CD14-positive monocyte (primary cell): ENCODE results near the gene APBA2. TPM values are rescaled to one million over a fixed set of nuclear protein-coding genes. Genes with fewer than 3 reads are reported as not detected.

Source experiments
- DNase-seq, 3 donors: peaks; one replicate each; pipeline ENCODE4 v3.0.0-alpha.2; 2011 to 2022
- H2AFZ ChIP-seq: 2 replicates; pipeline ENCODE4 v1.6.0; 2012; ENCODE audit warnings: mild to moderate bottlenecking, low read depth, low read length, inconsistent platforms; ENCODE audit not compliant: insufficient read depth, poor library complexity, severe bottlenecking
- H3K27ac ChIP-seq, 2 donors: 1 replicate in 1 of 2; 2 replicates in 1 of 2; pipeline ENCODE4 v1.5.1; 2012 to 2013; ENCODE audit warnings: low read length in 2 of 2, control low read depth in 1 of 2, inconsistent platforms in 1 of 2, low read depth in 1 of 2, mild to moderate bottlenecking in 1 of 2
- H3K27me3 ChIP-seq, 2 donors: one replicate each; pipeline versions ENCODE4 v1.6.0 to v1.6.1; 2011 to 2013; ENCODE audit warnings: low read length in 2 of 2; ENCODE audit not compliant: control insufficient read depth in 2 of 2, insufficient read depth in 2 of 2
- H3K36me3 ChIP-seq, 2 donors: replicated peaks in 1 of 2; 1 replicate in 1 of 2; 2 replicates in 1 of 2; pipeline versions ENCODE4 v1.5.1 to v1.6.1; 2012 to 2013; ENCODE audit warnings: low read length in 2 of 2, control low read depth in 1 of 2, inconsistent platforms in 1 of 2, mild to moderate bottlenecking in 1 of 2; ENCODE audit not compliant: insufficient read depth in 2 of 2, control insufficient read depth in 1 of 2
- H3K4me1 ChIP-seq, 2 donors: 1 replicate in 1 of 2; 2 replicates in 1 of 2; pipeline versions ENCODE4 v1.5.1 to v1.6.1; 2012 to 2013; ENCODE audit warnings: low read length in 2 of 2, control low read depth in 1 of 2, inconsistent platforms in 1 of 2, mild to moderate bottlenecking in 1 of 2, moderate library complexity in 1 of 2; ENCODE audit not compliant: insufficient read depth in 2 of 2, control insufficient read depth in 1 of 2
- H3K4me2 ChIP-seq: replicated peaks from 2 replicates; pipeline ENCODE3; 2012; ENCODE audit warnings: low read length, moderate library complexity, mild to moderate bottlenecking; ENCODE audit not compliant: poor library complexity, severe bottlenecking; ENCODE audit errors: extremely low read depth
- H3K4me3 ChIP-seq, 3 experiments: fragments of 200-600 bp in 1 of 3; sonication (generic) in 1 of 3; replicated peaks in 1 of 3; 1 replicate in 2 of 3; 2 replicates in 1 of 3; pipeline ENCODE4 v1.5.1; 2011 to 2013; ENCODE audit warnings: low read length in 3 of 3, mild to moderate bottlenecking in 3 of 3, control low read depth in 2 of 3, low read depth in 2 of 3, inconsistent platforms in 1 of 3, moderate library complexity in 1 of 3
- H3K79me2 ChIP-seq: 2 replicates; pipeline ENCODE4 v1.6.0; 2012; ENCODE audit warnings: mild to moderate bottlenecking, control low read depth, inconsistent platforms, low read length, moderate library complexity; ENCODE audit not compliant: insufficient read depth
- H3K9ac ChIP-seq: 2 replicates; pipeline ENCODE4 v1.6.0; 2017; ENCODE audit warnings: low read length, mild to moderate bottlenecking; ENCODE audit not compliant: insufficient read depth, poor library complexity, severe bottlenecking
- H3K9me3 ChIP-seq, 2 donors: replicated peaks in 1 of 2; 1 replicate in 1 of 2; 2 replicates in 1 of 2; pipeline versions ENCODE4 v1.5.1 to v1.6.1; 2012 to 2013; ENCODE audit warnings: low read length in 2 of 2, control low read depth in 1 of 2; ENCODE audit not compliant: control insufficient read depth in 1 of 2, insufficient read depth in 1 of 2
- H4K20me1 ChIP-seq: 2 replicates; pipeline ENCODE4 v1.6.0; 2012; ENCODE audit warnings: mild to moderate bottlenecking, low read length, control low read depth, moderate library complexity; ENCODE audit not compliant: insufficient read depth
- H3K27ac Mint-ChIP-seq, 7 donors: one replicate each; pipeline ENCODE4 v1.8.0; 2020; ENCODE audit warnings: mild to moderate bottlenecking in 7 of 7, mixed read lengths in 7 of 7, moderate library complexity in 6 of 7, inconsistent platforms in 2 of 7
- H3K27me3 Mint-ChIP-seq, 3 donors: one replicate each; pipeline ENCODE4 v1.8.0; 2021 to 2022; ENCODE audit warnings: low read depth in 3 of 3, mild to moderate bottlenecking in 3 of 3, mixed read lengths in 3 of 3, moderate library complexity in 3 of 3, inconsistent platforms in 1 of 3
- H3K36me3 Mint-ChIP-seq, 2 donors: one replicate each; pipeline ENCODE4 v1.8.0; 2020; ENCODE audit warnings: mixed read lengths in 2 of 2, inconsistent platforms in 1 of 2, mild to moderate bottlenecking in 1 of 2
- H3K4me1 Mint-ChIP-seq: one replicate; pipeline ENCODE4 v1.8.0; 2020; ENCODE audit warnings: mild to moderate bottlenecking, mixed read lengths
- H3K4me3 Mint-ChIP-seq, 2 donors: one replicate each; pipeline ENCODE4 v1.8.0; 2020; ENCODE audit warnings: mild to moderate bottlenecking in 2 of 2, mixed read lengths in 2 of 2, moderate library complexity in 1 of 2
- H3K9me3 Mint-ChIP-seq, 7 donors: one replicate each; pipeline ENCODE4 v1.8.0; 2020 to 2022; ENCODE audit warnings: mixed read lengths in 7 of 7, mild to moderate bottlenecking in 6 of 7, moderate library complexity in 6 of 7, inconsistent platforms in 2 of 7
- WGBS: methylation state at CpG from one replicate; pipeline ENCODE4 v1.1.5; 2013; ENCODE audit warnings: missing lambda C conversion rate; ENCODE audit not compliant: insufficient coverage; 5-methylcytosine and 5-hydroxymethylcytosine counted together
- intact Hi-C, 2 donors: fragments of 100-400 bp; cut with micrococcal nuclease; formaldehyde crosslinking; loops; one replicate each; pipeline versions ENCODE4 v1.15.0 to v1.15.1; 2023
- polyA plus RNA-seq, 3 donors: library from polyadenylated mRNA; depleted of rRNA in 1 of 3; unstranded in 2 of 3; stranded (reverse) in 1 of 3; fragments of 300-500 nt in 2 of 3; fragments of >200 nt in 1 of 3; fragmentation: Illumina TruSeq in 2 of 3; gene quantifications; 1 replicate in 2 of 3; 2 replicates in 1 of 3; pipeline ENCODE4 v1.2.3, GENCODE V29; 2012 to 2021
- TF ChIP-seq, protein P1 (sequence below): fragments of 200-600 bp; IDR thresholded peaks from one replicate; pipeline ENCODE4 v1.8.0; 2022; ENCODE audit warnings: antibody characterized with exemption, mild to moderate bottlenecking

APBA2 gene
- polyA plus RNA-seq, 3 donors: 0.30 TPM; not detected in 2

DNA sequence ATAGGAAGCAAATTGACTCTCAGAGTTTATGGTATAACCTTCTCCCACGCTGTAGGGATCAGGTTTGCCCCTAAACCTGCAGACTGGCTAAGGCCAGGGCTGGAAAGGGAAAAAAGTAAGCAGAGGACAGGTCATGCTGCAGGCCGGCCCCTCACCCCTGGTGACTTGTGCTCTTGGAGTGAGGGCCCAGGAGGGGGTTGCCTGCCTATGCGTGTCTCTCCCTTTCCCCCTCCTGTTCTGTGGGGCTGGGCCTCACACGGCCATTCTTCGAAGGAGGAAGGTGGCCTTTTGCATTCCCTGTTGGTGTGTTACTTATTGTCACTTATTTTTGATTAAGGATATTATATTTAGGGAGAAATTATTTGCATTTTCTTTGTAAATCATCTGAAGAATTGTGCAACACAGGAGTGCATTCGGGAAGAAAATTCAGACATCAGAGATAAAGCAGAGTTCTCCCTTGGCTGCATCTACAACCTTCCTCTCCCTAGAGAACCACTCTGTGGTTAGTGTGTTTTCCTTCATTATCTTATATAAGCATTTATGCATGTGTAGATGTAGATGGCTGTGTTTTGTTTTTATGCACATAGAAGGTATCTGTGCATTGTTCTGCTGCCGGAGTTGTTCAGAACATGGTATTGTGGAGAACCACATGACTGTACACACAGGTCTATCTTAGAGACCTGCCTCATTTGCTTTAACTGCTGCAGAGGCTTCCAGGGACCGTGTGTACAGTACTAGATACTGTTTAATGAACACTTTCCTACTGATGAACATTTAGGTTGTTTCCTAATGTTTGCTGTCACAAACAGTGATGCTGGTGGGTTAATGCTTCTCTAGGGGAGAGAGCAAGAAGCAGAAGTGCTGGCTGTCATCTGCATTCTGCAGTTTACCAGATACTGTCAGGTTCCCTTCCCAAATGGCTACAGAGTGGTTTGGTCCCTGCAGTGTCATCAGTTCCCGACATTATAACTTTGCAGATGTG, 133.5 kb downstream of the APBA2 start:
- no peaks in the 10 kb centered on the region for H3K36me3 Mint-ChIP-seq
- Histone ChIP-seq H3K9ac (no peak overlapping the region), H3K4me1 (no peaks in the 10 kb centered on the region), H3K36me3 (no peaks in the 10 kb centered on the region), H3K4me2 (no peak overlapping the region), H2AFZ (no peak overlapping the region), H4K20me1 (no peaks in the 10 kb centered on the region), H3K9me3 (no peaks in the 10 kb centered on the region), H3K79me2 (no peaks in the 10 kb centered on the region), H3K27me3 (no peaks in the 10 kb centered on the region), H3K4me3 (no peak overlapping the region), H3K27ac (no peak overlapping the region)
- TF ChIP-seq, protein P1, sequence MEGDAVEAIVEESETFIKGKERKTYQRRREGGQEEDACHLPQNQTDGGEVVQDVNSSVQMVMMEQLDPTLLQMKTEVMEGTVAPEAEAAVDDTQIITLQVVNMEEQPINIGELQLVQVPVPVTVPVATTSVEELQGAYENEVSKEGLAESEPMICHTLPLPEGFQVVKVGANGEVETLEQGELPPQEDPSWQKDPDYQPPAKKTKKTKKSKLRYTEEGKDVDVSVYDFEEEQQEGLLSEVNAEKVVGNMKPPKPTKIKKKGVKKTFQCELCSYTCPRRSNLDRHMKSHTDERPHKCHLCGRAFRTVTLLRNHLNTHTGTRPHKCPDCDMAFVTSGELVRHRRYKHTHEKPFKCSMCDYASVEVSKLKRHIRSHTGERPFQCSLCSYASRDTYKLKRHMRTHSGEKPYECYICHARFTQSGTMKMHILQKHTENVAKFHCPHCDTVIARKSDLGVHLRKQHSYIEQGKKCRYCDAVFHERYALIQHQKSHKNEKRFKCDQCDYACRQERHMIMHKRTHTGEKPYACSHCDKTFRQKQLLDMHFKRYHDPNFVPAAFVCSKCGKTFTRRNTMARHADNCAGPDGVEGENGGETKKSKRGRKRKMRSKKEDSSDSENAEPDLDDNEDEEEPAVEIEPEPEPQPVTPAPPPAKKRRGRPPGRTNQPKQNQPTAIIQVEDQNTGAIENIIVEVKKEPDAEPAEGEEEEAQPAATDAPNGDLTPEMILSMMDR: no peak
- no peaks in the 10 kb centered on the region for H3K4me1 Mint-ChIP-seq
- H3K9me3 Mint-ChIP-seq: peaks cover 0 to 4% (median 0%) of the 10 kb centered on the region in 7 donors
- H3K4me3 Mint-ChIP-seq: no peak overlapping the region
- DNase-seq: no peak
- intact Hi-C loops: no loop called here
- H3K27me3 Mint-ChIP-seq: peaks cover 2 to 5% (median 4%) of the 10 kb centered on the region in 3 donors
- 73% methylated on average over 2 of the region's 9 CpGs for WGBS
- H3K27ac Mint-ChIP-seq: no peak overlapping the region

- Histone ChIP-seq H3K79me2 (no peaks in the 10 kb centered on the region), H2AFZ (no peak overlapping the region), H3K4me1 (no peaks in the 10 kb centered on the region), H3K36me3 (no peaks in the 10 kb centered on the region), H3K9me3 (no peaks in the 10 kb centered on the region), H3K27ac (no peak overlapping the region), H3K9ac (no peak overlapping the region), H4K20me1 (no peaks in the 10 kb centered on the region), H3K4me3 (no peak overlapping the region), H3K4me2 (no peak overlapping the region), H3K27me3 (no peaks in the 10 kb centered on the region)
- no peaks in the 10 kb centered on the region for H3K4me1 Mint-ChIP-seq
- DNase-seq: no peak
- no CpG with 5 or more reads among the region's 7 CpGs for WGBS
- H3K4me3 Mint-ChIP-seq: no peak overlapping the region
- intact Hi-C loops: no loop called here
- TF ChIP-seq, protein P1: no peak
- H3K36me3 Mint-ChIP-seq: no peaks in the 10 kb centered on the region
- peaks cover 2 to 6% (median 5%) of the 10 kb centered on the region in 3 donors for H3K27me3 Mint-ChIP-seq
- H3K9me3 Mint-ChIP-seq: peaks cover 0 to 10% (median 4%) of the 10 kb centered on the region in 7 donors
- H3K27ac Mint-ChIP-seq: no peak overlapping the region
These were observed 136.1 kb downstream of the APBA2 start for GRCh38 chr15:29021857-29022256.
